HG02852 (cell line): ENCODE measurements around the gene HCLS1.

ENCODE experiments used
- ATAC-seq: cut with Tn5 transposase; IDR thresholded peaks from one replicate; pipeline ENCODE4 v1.9.1; 2021; ENCODE audit warnings: mild to moderate bottlenecking, moderate library complexity; ENCODE audit not compliant: unreplicated experiment

Gene HCLS1

GRCh38 chr3:121658716-121659435 lies 1.8 kb downstream of the HCLS1 start:
- ATAC-seq, result no peak

- peak; percentile 90 for ATAC-seq
Observed at GRCh38 chr3:121654493-121655385, 6.0 kb downstream of the HCLS1 start.

GRCh38 chr3:121651684-121652083 lies 9.0 kb downstream of the HCLS1 start:
- ATAC-seq, result no peak

GRCh38 chr3:121649645-121650044 lies 11.1 kb downstream of the HCLS1 start:
- no peak for ATAC-seq

- no peak for ATAC-seq
Observed at GRCh38 chr3:121648219-121648958, 12.3 kb downstream of the HCLS1 start.

GRCh38 chr3:121645054-121645453 lies 15.6 kb downstream of the HCLS1 start:
- no peak for ATAC-seq

- no peak for ATAC-seq
Observed at GRCh38 chr3:121642601-121643314, 17.9 kb downstream of the HCLS1 start.

GRCh38 chr3:121641127-121641526 lies 19.6 kb downstream of the HCLS1 start:
- no peak for ATAC-seq

- ATAC-seq, result no peak
Observed at GRCh38 chr3:121637922-121638321, 22.8 kb downstream of the HCLS1 start.

- no peak for ATAC-seq
Observed at GRCh38 chr3:121630355-121630754, 30.3 kb downstream of the HCLS1 start.

- ATAC-seq, result no peak
Observed at GRCh38 chr3:121629601-121630000, 31.1 kb downstream of the HCLS1 start.

GRCh38 chr3:121627622-121628021 lies 33.1 kb downstream of the HCLS1 start:
- ATAC-seq, result no peak

- no peak for ATAC-seq
Observed at GRCh38 chr3:121627211-121627610, 33.5 kb downstream of the HCLS1 start.

- ATAC-seq, result no peak
Observed at GRCh38 chr3:121626495-121626894, 34.2 kb downstream of the HCLS1 start.

GRCh38 chr3:121624147-121624899 lies 36.4 kb downstream of the HCLS1 start:
- ATAC-seq, result no peak

- ATAC-seq, result no peak
Observed at GRCh38 chr3:121621491-121621890, 39.2 kb downstream of the HCLS1 start.

GRCh38 chr3:121619691-121620090 lies 41.0 kb downstream of the HCLS1 start:
- no peak for ATAC-seq

GRCh38 chr3:121606106-121606505 lies 54.6 kb downstream of the HCLS1 start:
- no peak for ATAC-seq

- ATAC-seq, result no peak
Observed at GRCh38 chr3:121604759-121605158, 55.9 kb downstream of the HCLS1 start.

GRCh38 chr3:121601212-121601812 lies 59.4 kb downstream of the HCLS1 start:
- ATAC-seq, result no peak
